ENCODE data around the gene EFNA1.

DNA sequence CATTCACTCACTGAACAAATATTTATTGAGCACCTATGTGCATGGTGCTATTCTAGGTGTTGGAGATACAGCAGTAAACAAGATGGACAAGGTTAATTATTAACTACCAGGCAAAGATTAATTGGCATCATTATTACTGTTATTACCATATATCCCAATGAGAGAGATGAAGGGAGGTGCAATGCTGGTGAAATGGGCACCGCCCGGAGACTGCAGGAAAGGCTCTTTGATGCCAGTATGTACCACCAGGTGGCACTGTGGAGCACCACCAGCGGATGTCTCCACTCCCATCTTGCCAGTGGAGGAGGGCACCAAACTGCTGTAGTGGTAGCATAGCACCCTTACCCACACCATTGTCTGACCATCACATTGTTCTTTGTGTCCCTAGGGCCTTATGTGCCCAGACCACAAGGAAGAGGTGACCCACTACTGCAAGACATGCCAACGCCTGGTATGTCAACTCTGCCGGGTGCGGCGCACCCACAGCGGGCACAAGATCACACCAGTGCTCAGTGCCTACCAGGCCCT lies 48.9 kb downstream of the EFNA1 start:
- TF ChIP-seq, protein P1, sequence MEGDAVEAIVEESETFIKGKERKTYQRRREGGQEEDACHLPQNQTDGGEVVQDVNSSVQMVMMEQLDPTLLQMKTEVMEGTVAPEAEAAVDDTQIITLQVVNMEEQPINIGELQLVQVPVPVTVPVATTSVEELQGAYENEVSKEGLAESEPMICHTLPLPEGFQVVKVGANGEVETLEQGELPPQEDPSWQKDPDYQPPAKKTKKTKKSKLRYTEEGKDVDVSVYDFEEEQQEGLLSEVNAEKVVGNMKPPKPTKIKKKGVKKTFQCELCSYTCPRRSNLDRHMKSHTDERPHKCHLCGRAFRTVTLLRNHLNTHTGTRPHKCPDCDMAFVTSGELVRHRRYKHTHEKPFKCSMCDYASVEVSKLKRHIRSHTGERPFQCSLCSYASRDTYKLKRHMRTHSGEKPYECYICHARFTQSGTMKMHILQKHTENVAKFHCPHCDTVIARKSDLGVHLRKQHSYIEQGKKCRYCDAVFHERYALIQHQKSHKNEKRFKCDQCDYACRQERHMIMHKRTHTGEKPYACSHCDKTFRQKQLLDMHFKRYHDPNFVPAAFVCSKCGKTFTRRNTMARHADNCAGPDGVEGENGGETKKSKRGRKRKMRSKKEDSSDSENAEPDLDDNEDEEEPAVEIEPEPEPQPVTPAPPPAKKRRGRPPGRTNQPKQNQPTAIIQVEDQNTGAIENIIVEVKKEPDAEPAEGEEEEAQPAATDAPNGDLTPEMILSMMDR (IDR thresholded peaks at IDR 0.05; ENCODE audit: poor library complexity): peak; percentile 78
- no peak for TF ChIP-seq EZH2phosphoT487 (IDR thresholded peaks at IDR 0.05; ENCODE audit: low read depth, severe bottlenecking, unreplicated experiment)
